HEK293 (cell line): ENCODE results near the gene BAIAP2.
A peak's percentile ranks its signal among the peaks of the same experiment; 100 is the strongest.

Experiments
- CTCF ChIA-PET: fragments of 350-600 bp; formaldehyde crosslinking; extraction: SDS; loops from one replicate; lab custom pipeline; 2021; ENCODE audit warnings: antibody characterized with exemption; lab: Yijun Ruan, JAX
- POLR2A ChIA-PET: fragments of 300-600 bp; formaldehyde crosslinking; extraction: SDS; loops from one replicate; lab custom pipeline; 2020; ENCODE audit warnings: antibody characterized with exemption, inconsistent platforms; lab: Yijun Ruan, JAX
- H3K27ac ChIP-seq: fragments of 200-500 bp; sonication (Bioruptor generic); 2 replicates; pipeline ENCODE4 v1.5.1; 2014; ENCODE audit warnings: low read depth, low read length, control low read depth, inconsistent platforms; ENCODE audit errors: extremely low read depth
- H3K36me3 ChIP-seq, 2 experiments: fragments of 200-500 bp in 1 of 2; sonication (Bioruptor generic) in 1 of 2; 1 replicate in 1 of 2; 2 replicates in 1 of 2; pipeline ENCODE4 v1.5.1; 2014 to 2017; ENCODE audit warnings: inconsistent platforms in 2 of 2, low read length in 2 of 2; ENCODE audit not compliant: control insufficient read depth in 2 of 2, insufficient read depth in 1 of 2
- H3K4me1 ChIP-seq: fragments of 200-500 bp; sonication (Bioruptor generic); 2 replicates; pipeline ENCODE4 v1.5.1; 2014; ENCODE audit warnings: mild to moderate bottlenecking, low read length, inconsistent platforms; ENCODE audit not compliant: control insufficient read depth, insufficient read depth
- H3K4me3 ChIP-seq: 2 replicates; pipeline ENCODE4 v1.5.1; 2011; ENCODE audit warnings: low read depth, mild to moderate bottlenecking, control low read depth, low read length, moderate library complexity
- H3K9me3 ChIP-seq: fragments of 200-500 bp; sonication (Bioruptor generic); 2 replicates; pipeline ENCODE4 v1.5.1; 2014; ENCODE audit warnings: low read depth, low read length, inconsistent platforms; ENCODE audit not compliant: control insufficient read depth, insufficient read depth
- KLF1 ChIP-seq: fragments of 450-650 bp; formaldehyde crosslinking; IDR thresholded peaks from 2 replicates; pipeline ENCODE4 v1.5.1; 2016; ENCODE audit warnings: missing biosample characterization, missing genetic modification characterization
- KLF16 ChIP-seq: fragments of 450-650 bp; formaldehyde crosslinking; IDR thresholded peaks from 2 replicates; pipeline ENCODE4 v1.5.1; 2017; ENCODE audit warnings: missing biosample characterization, missing genetic modification characterization
- SCRT1 ChIP-seq: fragments of 450-650 bp; formaldehyde crosslinking; IDR thresholded peaks from 2 replicates; pipeline ENCODE4 v1.5.1; 2016; ENCODE audit warnings: missing biosample characterization, missing genetic modification characterization, borderline replicate concordance
- SP7 ChIP-seq: fragments of 450-650 bp; formaldehyde crosslinking; IDR thresholded peaks from 2 replicates; pipeline ENCODE4 v1.5.1; 2016; ENCODE audit warnings: missing biosample characterization, missing genetic modification characterization
- ZBTB1 ChIP-seq: fragments of 450-650 bp; formaldehyde crosslinking; IDR thresholded peaks from 2 replicates; pipeline ENCODE4 v1.5.1; 2016; ENCODE audit warnings: missing biosample characterization, missing genetic modification characterization
- ZNF10 ChIP-seq: fragments of 450-650 bp; formaldehyde crosslinking; IDR thresholded peaks from 2 replicates; pipeline ENCODE4 v1.5.1; 2017; ENCODE audit warnings: missing biosample characterization, missing genetic modification characterization
- ZNF239 ChIP-seq: fragments of 450-650 bp; formaldehyde crosslinking; IDR thresholded peaks from 2 replicates; pipeline ENCODE4 v1.5.1; 2016; ENCODE audit warnings: missing biosample characterization, missing genetic modification characterization
- ZNF302 ChIP-seq: fragments of 450-650 bp; formaldehyde crosslinking; IDR thresholded peaks from 2 replicates; pipeline ENCODE4 v1.5.1; 2016; ENCODE audit warnings: missing biosample characterization, missing genetic modification characterization, low read depth
- ZNF404 ChIP-seq: fragments of 450-650 bp; formaldehyde crosslinking; IDR thresholded peaks from 2 replicates; pipeline ENCODE4 v1.5.1; 2017; ENCODE audit warnings: missing biosample characterization, missing genetic modification characterization
- ZNF426 ChIP-seq: fragments of 450-650 bp; formaldehyde crosslinking; IDR thresholded peaks from 2 replicates; pipeline ENCODE4 v1.5.1; 2017; ENCODE audit warnings: missing biosample characterization, missing genetic modification characterization, mild to moderate bottlenecking, inconsistent platforms, moderate library complexity
- ZNF585B ChIP-seq: fragments of 450-650 bp; formaldehyde crosslinking; IDR thresholded peaks from 2 replicates; pipeline ENCODE4 v1.5.1; 2016; ENCODE audit warnings: missing biosample characterization, missing genetic modification characterization
- ZNF610 ChIP-seq: fragments of 450-650 bp; formaldehyde crosslinking; IDR thresholded peaks from 2 replicates; pipeline ENCODE4 v1.5.1; 2016; ENCODE audit warnings: missing biosample characterization, missing genetic modification characterization, borderline replicate concordance
- TF ChIP-seq, protein P1 (sequence below): fragments of 450-650 bp; formaldehyde crosslinking; conservative IDR thresholded peaks from 2 replicates; pipeline ENCODE4 v1.5.1; 2016; ENCODE audit warnings: low read depth, missing biosample characterization, missing genetic modification characterization
- TF ChIP-seq, protein P2 (sequence below): fragments of 450-650 bp; formaldehyde crosslinking; IDR thresholded peaks from 2 replicates; pipeline ENCODE4 v1.5.1; 2016; ENCODE audit warnings: missing biosample characterization, missing genetic modification characterization
- TF ChIP-seq, protein P3 (sequence below): fragments of 450-650 bp; formaldehyde crosslinking; IDR thresholded peaks from 2 replicates; pipeline ENCODE4 v1.5.1; 2016; ENCODE audit warnings: missing biosample characterization, missing genetic modification characterization
- TF ChIP-seq, protein P4 (sequence below): fragments of 450-650 bp; formaldehyde crosslinking; IDR thresholded peaks from 2 replicates; pipeline ENCODE4 v1.5.1; 2016; ENCODE audit warnings: missing biosample characterization, missing genetic modification characterization
- TF ChIP-seq, protein P5 (sequence below): fragments of 450-650 bp; formaldehyde crosslinking; IDR thresholded peaks from 2 replicates; pipeline ENCODE4 v1.5.1; 2016; ENCODE audit warnings: missing biosample characterization, missing genetic modification characterization

The BAIAP2 gene

DNA sequence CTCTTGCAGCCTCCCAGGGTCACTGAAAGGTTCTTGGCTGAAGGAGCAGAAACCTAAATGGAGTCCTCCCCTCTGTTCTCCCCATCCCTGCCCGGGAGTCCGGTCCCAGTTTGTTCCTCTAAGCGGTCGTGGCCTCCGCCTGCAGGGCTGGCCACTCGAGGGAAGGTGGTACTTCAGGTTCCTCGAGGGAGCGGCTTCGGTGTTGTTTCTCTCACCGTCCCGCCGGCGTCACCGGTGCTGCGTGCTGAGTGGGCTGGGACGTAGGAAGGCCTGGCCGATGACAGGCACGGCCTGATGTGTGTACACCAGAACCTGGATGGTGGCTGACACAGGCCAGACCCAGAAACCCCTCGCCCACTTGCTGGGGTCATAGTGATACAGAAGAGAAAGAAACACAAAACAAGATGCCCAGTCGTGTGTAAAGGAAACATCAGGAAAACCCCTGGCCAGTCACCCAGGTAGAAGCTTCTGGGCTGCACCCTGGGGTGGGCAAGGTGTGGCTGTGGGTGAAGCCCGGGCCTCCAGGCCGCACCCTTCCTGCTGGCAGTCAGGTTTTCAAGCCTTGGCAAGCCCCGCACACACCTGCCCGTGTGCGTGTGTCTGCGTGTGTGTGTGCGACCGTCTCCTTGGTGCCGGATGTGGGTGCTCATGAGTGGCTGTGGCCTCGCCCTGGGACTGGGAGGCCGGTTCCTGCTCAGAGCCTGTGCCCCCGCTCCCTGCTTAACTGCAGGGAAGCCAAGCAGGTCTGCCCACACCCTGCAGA is 52.0 kb downstream of the BAIAP2 start:
- H3K36me3 ChIP-seq = peaks cover 0 to 45% of the 10 kb centered on the region in 2 experiments; a peak in 1 of 3 replicates
- no peaks in the 10 kb centered on the region for H3K4me1 ChIP-seq
- H3K4me3 ChIP-seq = no peak overlapping the region
- no peak for TF ChIP-seq KLF16 (tag by site-specific recombination)
- TF ChIP-seq ZNF426 (tag by site-specific recombination) = no peak
- TF ChIP-seq, protein P1, sequence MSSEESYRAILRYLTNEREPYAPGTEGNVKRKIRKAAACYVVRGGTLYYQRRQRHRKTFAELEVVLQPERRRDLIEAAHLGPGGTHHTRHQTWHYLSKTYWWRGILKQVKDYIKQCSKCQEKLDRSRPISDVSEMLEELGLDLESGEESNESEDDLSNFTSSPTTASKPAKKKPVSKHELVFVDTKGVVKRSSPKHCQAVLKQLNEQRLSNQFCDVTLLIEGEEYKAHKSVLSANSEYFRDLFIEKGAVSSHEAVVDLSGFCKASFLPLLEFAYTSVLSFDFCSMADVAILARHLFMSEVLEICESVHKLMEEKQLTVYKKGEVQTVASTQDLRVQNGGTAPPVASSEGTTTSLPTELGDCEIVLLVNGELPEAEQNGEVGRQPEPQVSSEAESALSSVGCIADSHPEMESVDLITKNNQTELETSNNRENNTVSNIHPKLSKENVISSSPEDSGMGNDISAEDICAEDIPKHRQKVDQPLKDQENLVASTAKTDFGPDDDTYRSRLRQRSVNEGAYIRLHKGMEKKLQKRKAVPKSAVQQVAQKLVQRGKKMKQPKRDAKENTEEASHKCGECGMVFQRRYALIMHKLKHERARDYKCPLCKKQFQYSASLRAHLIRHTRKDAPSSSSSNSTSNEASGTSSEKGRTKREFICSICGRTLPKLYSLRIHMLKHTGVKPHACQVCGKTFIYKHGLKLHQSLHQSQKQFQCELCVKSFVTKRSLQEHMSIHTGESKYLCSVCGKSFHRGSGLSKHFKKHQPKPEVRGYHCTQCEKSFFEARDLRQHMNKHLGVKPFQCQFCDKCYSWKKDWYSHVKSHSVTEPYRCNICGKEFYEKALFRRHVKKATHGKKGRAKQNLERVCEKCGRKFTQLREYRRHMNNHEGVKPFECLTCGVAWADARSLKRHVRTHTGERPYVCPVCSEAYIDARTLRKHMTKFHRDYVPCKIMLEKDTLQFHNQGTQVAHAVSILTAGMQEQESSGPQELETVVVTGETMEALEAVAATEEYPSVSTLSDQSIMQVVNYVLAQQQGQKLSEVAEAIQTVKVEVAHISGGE (tag by site-specific recombination) = no peak
- 0 out of 2 replicates have a peak, but pooled peaks have one; percentile 17 for TF ChIP-seq ZNF10 (tag by site-specific recombination)
- TF ChIP-seq, protein P2, sequence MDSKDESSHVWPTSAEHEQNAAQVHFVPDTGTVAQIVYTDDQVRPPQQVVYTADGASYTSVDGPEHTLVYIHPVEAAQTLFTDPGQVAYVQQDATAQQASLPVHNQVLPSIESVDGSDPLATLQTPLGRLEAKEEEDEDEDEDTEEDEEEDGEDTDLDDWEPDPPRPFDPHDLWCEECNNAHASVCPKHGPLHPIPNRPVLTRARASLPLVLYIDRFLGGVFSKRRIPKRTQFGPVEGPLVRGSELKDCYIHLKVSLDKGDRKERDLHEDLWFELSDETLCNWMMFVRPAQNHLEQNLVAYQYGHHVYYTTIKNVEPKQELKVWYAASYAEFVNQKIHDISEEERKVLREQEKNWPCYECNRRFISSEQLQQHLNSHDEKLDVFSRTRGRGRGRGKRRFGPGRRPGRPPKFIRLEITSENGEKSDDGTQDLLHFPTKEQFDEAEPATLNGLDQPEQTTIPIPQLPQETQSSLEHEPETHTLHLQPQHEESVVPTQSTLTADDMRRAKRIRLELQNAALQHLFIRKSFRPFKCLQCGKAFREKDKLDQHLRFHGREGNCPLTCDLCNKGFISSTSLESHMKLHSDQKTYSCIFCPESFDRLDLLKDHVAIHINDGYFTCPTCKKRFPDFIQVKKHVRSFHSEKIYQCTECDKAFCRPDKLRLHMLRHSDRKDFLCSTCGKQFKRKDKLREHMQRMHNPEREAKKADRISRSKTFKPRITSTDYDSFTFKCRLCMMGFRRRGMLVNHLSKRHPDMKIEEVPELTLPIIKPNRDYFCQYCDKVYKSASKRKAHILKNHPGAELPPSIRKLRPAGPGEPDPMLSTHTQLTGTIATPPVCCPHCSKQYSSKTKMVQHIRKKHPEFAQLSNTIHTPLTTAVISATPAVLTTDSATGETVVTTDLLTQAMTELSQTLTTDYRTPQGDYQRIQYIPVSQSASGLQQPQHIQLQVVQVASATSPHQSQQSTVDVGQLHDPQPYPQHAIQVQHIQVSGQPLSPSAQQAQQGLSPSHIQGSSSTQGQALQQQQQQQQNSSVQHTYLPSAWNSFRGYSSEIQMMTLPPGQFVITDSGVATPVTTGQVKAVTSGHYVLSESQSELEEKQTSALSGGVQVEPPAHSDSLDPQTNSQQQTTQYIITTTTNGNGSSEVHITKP (tag by site-specific recombination) = no peak
- no peak for TF ChIP-seq ZBTB1 (tag by site-specific recombination)
- TF ChIP-seq ZNF585B (tag by site-specific recombination) = no peak
- TF ChIP-seq ZNF610 (tag by site-specific recombination) = no peak
- peak; percentile 52 for TF ChIP-seq KLF1 (tag by site-specific recombination)
- no peak for TF ChIP-seq ZNF404 (tag by site-specific recombination)
- ChIA-PET CTCF (interaction anchor here (0.7 to 1.5 kb wide), 3 partner anchors 63 to 1524 kb away, joined by 3 to 5 read pairs (median 3); no protein-coding TSS in a partner anchor), POLR2A (no interaction called here)
- H3K9me3 ChIP-seq = no peaks in the 10 kb centered on the region
- no peak overlapping the region for H3K27ac ChIP-seq

DNA sequence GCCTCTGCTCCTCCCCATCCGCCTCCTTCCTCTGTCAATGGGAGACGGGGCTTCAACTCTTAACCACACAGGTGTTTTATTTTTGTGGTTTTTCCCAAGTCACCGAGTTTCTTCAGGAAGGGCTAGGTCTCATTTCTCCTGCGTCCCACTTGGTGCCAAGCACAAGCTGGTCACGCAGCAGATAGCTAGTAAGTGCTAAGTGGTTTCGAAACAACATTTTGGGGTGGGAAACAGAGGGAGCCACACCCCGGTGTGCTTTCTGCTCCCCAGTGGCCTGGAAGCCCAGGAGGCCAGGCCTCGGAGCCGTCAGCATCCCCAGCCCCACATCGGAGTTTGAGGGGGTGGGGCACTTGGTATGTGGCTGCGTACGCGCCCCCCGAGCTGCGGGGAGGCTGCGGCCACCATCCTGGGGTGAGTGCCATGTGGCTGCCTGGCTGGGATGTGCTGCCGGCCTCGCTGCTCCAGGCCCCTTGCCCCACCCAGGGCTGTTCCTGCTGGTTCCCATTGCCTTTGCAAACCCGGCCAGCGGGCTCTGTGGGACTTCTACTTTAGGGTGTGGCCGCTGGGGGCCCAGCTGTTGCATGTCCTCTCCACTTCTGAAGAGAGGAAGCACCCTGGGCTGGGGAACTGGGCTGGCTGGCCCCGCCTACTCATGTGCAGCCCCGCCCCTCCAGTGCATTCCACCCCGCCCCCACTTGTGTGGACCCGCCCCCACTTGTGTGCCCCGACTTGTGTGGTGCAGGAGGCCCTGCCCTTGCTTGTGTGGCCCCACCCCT is 55.6 kb downstream of the BAIAP2 start:
- Histone ChIP-seq H3K4me3 (no peak overlapping the region), H3K4me1 (peaks cover 7% of the 10 kb centered on the region), H3K9me3 (no peaks in the 10 kb centered on the region), H3K36me3 (peaks cover 0 to 29% of the 10 kb centered on the region in 2 experiments; a peak in 1 of 3 replicates), H3K27ac (no peak overlapping the region)
- ChIA-PET POLR2A (no interaction called here), CTCF (interaction anchor here (0.6 to 1.0 kb wide), 3 partner anchors 8 to 350 kb away, joined by 3 to 4 read pairs (median 3); no protein-coding TSS in a partner anchor)
- TF ChIP-seq ZNF302 (tag by site-specific recombination) (no peak), ZNF404 (tag by site-specific recombination) (no peak), ZNF239 (tag by site-specific recombination) (no peak), SP7 (0 out of 2 replicates have a peak, but pooled peaks have one; percentile 17), SCRT1 (tag by site-specific recombination) (0 out of 2 replicates have a peak, but pooled peaks have one; percentile 46)
- TF ChIP-seq, protein P3, sequence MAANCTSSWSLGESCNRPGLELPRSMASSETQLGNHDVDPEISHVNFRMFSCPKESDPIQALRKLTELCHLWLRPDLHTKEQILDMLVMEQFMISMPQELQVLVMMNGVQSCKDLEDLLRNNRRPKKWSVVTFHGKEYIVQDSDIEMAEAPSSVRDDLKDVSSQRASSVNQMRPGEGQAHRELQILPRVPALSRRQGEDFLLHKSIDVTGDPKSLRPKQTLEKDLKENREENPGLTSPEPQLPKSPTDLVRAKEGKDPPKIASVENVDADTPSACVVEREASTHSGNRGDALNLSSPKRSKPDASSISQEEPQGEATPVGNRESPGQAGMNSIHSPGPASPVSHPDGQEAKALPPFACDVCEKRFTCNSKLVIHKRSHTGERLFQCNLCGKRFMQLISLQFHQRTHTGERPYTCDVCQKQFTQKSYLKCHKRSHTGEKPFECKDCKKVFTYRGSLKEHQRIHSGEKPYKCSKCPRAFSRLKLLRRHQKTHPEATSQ (tag by site-specific recombination) = no peak
- TF ChIP-seq, protein P4, sequence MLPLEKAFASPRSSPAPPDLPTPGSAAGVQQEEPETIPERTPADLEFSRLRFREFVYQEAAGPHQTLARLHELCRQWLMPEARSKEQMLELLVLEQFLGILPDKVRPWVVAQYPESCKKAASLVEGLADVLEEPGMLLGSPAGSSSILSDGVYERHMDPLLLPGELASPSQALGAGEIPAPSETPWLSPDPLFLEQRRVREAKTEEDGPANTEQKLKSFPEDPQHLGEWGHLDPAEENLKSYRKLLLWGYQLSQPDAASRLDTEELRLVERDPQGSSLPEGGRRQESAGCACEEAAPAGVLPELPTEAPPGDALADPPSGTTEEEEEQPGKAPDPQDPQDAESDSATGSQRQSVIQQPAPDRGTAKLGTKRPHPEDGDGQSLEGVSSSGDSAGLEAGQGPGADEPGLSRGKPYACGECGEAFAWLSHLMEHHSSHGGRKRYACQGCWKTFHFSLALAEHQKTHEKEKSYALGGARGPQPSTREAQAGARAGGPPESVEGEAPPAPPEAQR (tag by site-specific recombination) = no peak
- TF ChIP-seq, protein P5, sequence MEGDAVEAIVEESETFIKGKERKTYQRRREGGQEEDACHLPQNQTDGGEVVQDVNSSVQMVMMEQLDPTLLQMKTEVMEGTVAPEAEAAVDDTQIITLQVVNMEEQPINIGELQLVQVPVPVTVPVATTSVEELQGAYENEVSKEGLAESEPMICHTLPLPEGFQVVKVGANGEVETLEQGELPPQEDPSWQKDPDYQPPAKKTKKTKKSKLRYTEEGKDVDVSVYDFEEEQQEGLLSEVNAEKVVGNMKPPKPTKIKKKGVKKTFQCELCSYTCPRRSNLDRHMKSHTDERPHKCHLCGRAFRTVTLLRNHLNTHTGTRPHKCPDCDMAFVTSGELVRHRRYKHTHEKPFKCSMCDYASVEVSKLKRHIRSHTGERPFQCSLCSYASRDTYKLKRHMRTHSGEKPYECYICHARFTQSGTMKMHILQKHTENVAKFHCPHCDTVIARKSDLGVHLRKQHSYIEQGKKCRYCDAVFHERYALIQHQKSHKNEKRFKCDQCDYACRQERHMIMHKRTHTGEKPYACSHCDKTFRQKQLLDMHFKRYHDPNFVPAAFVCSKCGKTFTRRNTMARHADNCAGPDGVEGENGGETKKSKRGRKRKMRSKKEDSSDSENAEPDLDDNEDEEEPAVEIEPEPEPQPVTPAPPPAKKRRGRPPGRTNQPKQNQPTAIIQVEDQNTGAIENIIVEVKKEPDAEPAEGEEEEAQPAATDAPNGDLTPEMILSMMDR (tag by site-specific recombination) = no peak
